NCI-H2171 treated with DMSO at 0.1 percent for 48 hours (cell line): ENCODE data around the gene CHCHD3.
"Not testable (repeated sequence)": the region's sequence is repeated elsewhere in the genome, so short reads cannot be mapped to it uniquely, and the experiment has no call there.

Experiments used
- DNase-seq: peaks from one replicate; lab custom pipeline; 2025; lab: John Stamatoyannopoulos, UW

The CHCHD3 gene

GRCh38 chr7:132953468-132953867 lies 128.4 kb downstream of the CHCHD3 start:
- no peak for DNase-seq

GRCh38 chr7:132950725-132951124 lies 131.2 kb downstream of the CHCHD3 start:
- no peak for DNase-seq

DNA sequence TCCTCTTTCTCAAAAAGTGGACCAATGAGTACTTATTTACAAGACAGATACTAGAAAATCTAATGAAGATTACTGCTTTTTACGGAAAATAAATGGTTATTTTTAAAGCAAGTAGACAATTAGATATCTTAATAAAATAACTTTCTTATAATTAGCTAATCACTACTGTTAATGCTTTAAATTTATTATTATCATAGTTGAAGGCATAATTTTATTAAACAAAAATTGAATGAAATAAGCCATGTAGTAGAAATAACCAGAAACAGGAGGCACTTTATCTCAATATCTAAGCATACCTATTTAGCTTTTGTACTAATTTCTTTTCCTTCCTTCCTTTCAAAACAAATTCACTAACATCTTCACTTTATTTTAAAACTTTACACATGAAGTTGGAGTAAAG lies 134.9 kb downstream of the CHCHD3 start:
- DNase-seq = no peak

- no peak for DNase-seq
Measured at GRCh38 chr7:132944774-132945173, 137.1 kb downstream of the CHCHD3 start.

GRCh38 chr7:132943645-132944044 lies 138.2 kb downstream of the CHCHD3 start:
- no peak for DNase-seq

- peak; percentile 23 for DNase-seq
Measured at GRCh38 chr7:132942701-132943100, 139.2 kb downstream of the CHCHD3 start.

DNA sequence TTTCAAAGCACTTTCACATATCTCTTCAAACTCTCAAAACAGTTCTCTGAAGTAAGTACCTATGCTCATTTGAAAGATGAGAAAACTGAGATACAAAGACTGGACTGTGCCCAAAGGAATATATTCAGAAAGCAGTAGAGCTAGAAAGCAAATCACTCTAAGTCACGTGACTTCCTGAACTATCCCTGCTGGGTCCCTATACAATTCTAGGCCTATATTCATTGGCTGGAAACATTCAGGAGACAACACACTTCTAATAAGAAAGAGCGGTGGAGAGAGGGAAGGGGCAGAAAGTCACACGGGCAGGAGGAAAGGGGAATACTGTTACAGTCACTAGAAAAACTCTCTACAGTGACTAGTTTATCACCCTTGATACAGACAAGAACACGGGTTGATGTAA lies 140.0 kb downstream of the CHCHD3 start:
- DNase-seq = no peak

GRCh38 chr7:132941428-132941827 lies 140.5 kb downstream of the CHCHD3 start:
- no peak for DNase-seq

DNA sequence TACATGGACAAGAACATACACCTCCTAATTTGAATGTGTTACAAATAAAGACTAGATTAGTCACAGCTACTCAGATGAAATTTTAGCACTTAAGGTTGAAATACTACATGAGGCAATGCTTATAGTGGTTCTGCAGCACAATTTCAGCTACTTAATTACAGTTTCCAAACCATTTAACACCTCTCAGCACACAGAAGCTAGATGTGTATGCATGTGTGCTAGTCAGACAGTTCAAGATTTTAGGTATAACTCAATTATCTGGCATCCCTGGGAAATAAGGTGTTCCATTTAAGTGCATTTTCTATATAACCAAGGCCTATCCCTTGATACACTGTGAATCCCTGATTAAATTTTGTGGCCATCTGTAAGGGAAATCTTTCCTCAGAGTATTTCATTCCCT lies 141.8 kb downstream of the CHCHD3 start:
- no peak for DNase-seq

DNA sequence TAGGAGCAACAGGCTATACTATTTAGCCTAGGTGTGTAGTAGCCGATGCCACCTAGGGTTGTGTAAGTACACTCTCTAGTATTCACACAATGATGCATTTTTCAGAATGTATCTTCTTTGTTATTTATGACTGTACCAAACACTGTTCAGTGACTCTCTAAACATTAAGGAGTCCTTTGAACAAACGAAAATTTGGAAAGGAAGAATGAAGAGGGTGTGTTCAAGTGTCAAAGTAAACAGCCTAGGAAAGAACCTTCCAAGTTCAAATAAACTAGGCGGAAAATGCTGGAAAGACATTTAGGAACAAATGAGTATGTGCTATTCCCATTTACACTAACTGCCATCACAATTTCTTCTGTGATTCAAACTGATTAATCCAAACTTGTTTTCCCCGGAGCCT lies 142.4 kb downstream of the CHCHD3 start:
- DNase-seq = no peak

DNA sequence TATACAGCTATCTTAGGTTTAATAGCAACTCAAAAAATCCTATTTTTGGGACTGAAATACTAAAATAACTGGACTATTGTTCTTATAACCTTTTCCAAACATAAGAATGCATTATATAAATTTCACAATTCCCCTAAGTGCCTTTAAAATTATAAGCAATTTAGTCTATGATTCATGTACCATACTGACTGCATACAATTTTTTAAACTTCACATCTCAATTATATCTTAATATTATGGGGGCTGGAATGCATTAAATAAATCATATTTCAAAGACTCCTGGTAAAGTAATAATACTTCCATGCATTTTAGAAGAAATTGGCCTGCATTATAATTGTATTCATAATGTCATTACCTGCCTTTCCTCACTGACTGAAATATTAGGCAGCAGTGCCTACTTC lies 144.6 kb downstream of the CHCHD3 start:
- DNase-seq = no peak

DNA sequence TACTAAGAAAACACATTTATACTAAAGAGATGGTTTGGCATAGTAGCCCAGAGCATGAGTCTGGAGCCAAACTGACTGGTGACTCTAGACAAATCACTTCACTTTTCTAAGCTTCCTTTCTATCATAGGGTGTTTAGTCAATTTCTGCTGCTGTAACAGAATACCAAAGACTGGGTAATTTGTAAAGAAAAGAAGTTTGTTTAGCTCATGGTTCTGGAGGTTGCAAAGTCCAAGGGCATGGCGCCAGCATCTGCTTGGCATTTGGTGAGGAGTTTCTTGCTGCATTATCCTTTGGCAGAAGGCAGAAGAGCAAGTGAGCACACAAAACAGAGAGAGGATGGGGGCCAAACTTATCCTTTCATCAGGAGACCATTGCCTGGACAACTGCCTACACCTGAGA lies 146.3 kb downstream of the CHCHD3 start:
- no peak for DNase-seq

DNA sequence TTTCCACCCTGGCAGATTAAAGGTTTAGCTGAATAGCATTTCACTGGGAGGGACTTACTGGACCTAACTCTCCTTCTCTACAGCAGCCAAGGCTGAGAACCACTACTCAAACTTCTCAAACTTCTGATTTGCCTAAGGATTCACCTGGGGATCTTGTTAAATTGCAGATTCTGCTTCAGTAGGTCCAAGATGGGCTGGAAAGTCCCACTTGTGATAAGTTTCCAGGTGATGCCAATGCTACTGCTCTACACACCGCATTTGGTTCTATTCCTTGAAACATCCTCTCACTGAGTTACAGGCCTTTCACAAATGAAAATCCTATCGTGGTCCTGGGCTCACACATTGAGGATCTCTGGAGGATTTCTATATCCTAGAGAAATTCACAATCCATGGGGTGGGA lies 147.9 kb downstream of the CHCHD3 start:
- no peak for DNase-seq

DNA sequence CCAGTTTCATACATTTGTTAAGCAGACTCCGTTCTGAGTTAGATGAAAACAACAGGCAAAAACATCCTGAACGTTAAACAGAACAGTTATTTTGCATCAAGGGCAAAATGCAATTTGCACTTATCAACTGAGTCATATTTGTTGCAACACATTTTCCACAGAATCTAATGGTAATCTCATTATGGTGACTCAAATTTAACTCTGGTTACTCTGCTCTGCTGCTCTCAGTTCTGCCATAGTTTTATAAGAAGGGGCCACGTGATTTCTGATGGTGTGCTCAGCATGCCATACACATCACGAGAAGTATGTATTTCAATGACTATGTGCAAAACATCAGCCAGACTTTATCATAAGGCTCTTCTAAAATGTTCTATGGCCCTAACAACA lies 148.8 kb downstream of the CHCHD3 start:
- DNase-seq = no peak

DNA sequence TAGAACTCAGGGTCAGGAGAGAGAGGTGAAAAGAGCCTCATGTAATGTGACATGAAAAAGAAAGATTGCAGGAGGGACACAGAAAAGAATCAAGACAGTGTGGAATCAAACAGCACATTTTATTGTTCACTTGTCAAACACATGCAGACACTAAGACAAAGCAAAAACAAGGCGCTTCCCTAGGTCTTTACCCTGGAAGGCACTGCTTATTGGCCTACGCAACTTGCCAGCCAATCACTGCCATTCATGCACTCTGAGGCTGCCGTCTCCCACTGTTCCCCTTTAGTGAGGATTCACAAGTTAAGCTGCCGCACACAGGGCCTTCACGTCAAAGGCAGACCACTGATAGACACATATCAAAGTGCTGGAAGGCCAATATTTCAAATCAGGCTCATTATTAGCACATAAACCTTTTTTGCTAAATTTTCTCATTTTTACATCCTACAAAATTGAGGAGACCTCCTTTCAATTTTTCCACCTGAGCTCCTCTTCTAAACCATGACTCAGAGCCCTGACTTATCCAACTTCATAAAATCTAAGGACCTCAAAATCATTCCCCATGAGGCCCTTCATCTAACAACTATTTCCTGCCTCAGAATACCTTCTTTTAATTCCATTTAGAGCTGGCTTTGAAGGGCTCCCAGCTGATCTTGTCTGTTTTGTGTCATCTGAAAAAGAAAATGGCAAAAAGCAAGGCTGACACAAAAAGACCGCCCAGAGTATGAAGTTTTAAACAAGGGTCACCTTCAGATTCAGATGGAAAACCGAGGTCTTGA lies 149.4 kb downstream of the CHCHD3 start:
- DNase-seq = no peak

DNA sequence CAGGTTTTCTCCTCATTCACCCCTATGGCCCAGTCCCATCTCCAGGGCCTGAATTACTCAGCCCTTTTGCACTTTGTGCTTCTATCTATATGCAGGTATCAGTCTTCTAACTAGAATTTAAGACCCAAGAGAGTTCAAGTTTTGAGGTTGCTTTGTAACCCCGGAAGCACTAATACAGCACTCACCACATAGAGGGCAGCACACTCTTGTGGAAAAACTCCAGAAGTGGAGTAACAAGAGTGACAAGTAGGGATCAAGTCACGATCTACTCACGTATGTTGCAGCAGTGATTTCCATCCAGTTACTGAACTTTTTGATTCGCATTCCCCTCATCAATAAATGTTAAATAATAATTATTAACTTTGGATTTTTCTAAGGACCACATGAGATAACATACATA lies 151.0 kb downstream of the CHCHD3 start:
- no peak for DNase-seq

DNA sequence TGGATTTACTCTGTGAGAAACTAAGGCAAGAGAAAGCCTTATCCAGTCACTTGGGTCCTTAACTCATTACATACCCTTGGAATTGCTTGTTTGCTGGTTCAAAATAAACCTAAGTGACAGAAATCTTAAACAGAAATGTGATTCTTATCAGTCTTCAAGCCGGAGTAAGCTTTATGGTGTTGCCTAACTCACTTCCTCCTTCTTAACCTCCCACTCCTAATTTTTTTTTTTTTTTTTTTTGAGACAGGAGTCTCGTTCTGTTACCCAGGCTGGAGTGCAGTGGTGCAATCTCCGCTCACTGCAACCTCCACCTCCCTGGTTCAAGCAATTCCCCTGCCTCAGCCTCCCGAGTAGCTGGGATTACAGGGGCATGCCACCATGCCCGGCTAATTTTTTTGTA lies 151.9 kb downstream of the CHCHD3 start:
- not testable (repeated sequence) for DNase-seq

DNA sequence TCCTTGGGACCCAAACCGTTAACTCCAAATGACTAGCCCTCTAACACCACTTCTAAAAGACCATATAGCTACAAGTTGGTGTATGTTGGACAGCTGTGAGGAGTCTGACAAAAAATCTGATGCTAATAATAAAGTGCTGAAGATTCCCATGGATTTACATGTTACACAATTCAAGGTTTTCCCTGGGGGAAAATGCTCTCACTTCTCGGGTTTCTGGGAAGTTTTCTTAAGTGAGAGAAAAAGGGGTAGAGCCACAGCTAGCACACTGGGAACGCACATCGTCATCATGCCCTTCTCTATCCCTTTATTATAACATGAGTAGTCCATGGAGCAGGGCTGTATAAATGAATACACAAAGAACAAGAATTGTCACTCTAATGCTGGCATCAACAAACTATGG lies 162.1 kb downstream of the CHCHD3 start:
- no peak for DNase-seq

DNA sequence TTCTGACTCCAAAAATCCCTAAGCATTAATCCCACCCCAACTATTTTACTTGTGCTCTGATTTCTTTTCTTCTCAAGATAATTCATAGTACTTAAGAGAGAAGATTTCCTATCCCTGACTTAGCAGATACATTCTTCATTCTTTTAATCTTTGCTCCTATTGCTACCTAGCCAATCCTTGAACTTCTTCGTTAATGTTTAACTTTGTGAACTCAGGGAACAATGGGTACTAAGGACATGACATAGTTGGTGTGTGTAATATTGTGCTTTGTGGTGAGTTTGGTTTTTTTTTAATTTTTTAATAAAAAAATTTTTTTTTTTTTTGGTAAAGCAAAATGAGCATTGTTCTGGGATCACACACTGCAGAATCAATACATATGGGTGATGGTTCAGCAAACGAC lies 166.2 kb downstream of the CHCHD3 start:
- no peak for DNase-seq

DNA sequence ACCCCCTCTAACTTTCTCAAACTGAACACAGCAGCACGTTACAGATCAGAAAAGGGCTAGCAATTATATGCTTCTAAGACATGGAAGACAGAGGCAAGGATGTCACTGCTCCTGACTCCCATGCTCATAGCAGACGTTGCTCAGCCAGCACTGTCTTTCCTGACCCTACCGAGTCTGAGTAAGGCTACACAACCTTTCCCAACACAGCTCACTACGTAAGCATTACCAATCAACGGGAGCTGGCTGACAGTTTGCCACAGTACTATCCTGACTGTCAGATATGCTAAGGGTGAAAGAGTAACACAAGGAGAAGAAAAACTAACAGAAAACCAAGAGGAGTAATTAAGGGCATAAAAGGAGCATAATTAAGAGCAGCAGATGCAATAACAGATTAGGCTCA lies 171.2 kb downstream of the CHCHD3 start:
- DNase-seq = no peak

DNA sequence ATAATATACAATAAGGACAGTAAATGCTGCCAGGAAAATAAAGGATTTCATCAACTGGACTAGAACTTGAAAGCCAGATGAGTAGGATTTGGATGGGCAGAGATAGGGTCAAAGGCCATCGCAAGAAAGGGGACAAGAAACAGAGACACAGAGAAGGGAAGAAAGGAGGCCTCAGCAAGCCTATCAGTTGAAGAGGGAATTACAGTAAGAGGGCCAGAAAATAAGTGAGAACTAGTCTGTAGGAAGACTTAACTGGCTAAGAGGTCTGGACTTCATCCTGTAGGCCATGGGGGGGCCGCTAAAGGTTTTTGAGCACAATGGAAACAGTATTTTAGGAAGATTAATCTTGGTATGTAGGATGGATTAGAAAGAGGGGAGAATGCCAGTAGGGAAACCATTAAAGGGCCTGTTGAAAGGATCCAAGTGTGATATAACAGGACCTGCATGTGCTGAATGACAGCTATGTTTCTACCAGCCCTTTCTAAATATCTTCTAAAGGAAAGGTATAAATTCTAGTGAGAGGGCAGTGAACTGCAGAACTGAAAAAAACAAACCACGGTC lies 174.4 kb downstream of the CHCHD3 start:
- no peak for DNase-seq

DNA sequence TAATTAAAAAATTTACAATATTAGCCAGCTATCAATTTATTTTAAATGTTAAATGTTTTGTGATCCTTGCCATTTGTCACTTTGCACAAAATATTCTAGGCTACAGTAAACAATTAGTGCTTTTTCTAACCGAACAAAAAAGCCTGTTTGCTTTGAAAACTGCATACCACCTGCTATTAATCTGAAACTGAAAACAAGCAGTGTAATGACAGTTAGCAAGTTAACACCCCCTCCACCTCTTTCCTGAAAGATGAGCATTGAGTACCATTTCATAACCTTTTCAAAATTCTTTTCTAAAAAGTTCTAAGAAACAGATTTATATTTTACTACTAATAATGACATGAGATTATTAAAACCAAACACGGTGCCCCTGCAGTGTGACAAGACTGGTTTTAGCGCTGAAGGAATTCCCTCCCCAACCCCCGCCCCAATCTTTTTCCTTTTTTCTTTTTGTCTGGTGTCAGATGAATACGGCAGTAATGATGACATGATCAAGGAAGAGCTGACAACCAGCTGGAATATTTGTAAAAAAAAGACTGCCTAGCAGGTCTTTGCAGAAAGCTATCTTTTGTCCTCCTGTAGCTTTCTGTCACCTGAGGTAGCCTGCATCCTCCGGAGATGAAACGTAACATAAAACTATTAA lies 175.6 kb downstream of the CHCHD3 start:
- DNase-seq = no peak

DNA sequence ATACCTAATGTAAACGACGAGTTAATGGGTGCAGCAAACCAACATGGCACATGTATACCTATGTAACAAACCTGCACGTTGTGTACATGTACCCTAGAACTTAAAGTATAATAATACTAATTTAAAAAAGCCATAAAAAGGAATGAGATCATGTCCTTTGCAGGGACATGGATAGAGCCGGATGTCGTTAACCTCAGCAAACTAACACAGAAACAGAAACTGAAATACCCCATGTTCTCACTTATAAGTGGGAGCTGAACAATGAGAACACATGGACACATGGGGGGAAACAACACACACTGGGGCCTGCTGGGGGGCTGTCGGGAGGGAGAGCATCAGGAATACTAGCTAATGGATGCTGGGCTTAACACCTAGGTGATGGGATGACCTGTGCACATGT lies 176.8 kb downstream of the CHCHD3 start:
- not testable (repeated sequence) for DNase-seq

DNA sequence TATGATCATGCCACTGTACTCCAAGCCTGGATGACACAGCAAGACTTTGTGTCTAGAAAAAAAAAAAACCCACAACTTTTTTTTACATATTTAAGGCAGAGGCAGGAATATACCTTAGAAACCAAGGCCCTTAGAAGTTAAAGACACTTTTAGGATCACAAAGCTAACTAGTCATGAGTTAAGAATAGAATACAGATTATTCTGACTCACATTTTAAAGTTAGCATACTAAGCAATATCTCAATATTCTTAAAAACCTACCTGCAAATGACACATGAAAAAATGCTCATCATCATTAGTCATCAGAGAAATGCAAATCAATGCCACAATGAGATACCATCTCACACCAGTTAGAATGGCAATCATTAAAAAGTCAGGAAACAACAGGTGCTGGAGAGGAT lies 177.7 kb downstream of the CHCHD3 start:
- no peak for DNase-seq
